Right renal pelvis (tissue), 4 donors: Measurements from ENCODE around the gene NOP16. TPM values are rescaled to one million over a fixed set of nuclear protein-coding genes. Genes with fewer than 3 reads are reported as not detected.

Experiments
- DNase-seq, 4 donors: peaks; one replicate each; pipeline ENCODE4 v3.0.0-alpha.2; 2013; ENCODE audit warnings: low read depth in 4 of 4, low spot score in 3 of 4, missing footprints in 1 of 4
- polyA plus RNA-seq, 4 donors: library from polyadenylated mRNA; unstranded; fragments of 120-200 nt; gene quantifications; one replicate each; pipeline ENCODE4 v1.2.1, GENCODE V29; 2013; ENCODE audit not compliant: insufficient read length in 4 of 4

NOP16 gene
- polyA plus RNA-seq, 4 donors, result 23.5 to 28.9 (median 28.3) TPM

DNA sequence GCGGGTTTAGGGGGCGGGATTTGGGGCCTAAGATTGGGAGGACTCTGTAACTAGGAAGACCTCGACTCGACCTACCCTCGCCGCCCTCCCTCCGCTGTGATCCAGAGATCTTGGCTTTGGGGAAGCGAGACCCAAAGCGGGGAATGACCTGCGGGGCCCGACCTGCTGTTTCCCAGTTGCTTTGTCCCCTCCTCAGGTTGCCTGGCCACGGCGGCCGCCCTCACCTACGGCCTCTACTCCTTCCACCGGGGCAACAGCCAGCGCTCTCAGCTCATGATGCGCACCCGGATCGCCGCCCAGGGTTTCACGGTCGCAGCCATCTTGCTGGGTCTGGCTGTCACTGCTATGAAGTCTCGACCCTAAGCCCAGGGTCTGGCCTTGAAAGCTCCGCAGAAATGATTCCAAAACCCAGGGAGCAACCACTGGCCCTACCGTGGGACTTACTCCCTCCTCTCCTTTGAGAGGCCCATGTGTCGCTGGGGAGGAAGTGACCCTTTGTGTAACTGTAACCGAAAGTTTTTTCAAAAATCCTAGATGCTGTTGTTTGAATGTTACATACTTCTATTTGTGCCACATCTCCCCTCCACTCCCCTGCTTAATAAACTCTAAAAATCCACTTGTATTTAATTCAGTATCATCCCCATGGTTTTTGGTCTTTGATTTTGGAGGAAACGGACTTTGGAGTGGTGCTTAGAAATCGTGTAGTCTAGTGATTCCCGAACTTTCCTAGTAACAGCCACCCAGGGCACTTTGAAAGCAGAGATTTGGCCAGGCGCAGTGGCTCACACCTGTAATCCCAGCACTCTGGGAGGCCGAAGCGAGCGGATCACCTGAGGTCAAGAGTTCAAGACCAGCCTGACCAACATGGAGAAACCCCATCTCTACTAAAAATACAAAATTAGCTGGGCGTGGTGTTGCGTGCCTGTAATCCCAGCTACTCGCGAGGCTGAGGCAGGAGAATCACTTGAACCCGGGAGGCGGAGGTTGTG lies 1.0 kb upstream of the NOP16 start:
- DNase-seq, result peak in 1 of 4 donors; percentile 94

DNA sequence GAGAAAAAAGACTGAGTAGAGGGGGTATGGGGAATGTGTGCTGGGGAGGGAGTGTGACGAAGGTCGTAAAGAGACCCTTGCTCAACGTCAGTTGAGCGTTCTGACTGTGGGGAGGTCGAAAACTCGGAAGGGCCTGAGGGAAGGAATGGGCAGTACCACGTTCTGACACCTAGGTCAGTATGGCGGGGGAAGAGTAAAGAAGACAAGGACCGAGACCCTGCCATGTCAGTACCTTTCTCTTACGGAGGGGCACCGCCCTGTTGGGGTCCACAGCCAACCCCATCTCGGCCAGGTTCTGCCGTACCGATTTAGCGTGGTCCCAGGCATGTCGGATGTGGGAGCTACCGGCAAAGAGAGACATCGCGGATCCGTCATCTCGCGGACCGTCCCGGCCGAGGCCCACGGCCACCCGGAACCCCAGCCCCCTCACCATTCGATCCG lies 375 bp downstream of the NOP16 start:
- no peak for DNase-seq

DNA sequence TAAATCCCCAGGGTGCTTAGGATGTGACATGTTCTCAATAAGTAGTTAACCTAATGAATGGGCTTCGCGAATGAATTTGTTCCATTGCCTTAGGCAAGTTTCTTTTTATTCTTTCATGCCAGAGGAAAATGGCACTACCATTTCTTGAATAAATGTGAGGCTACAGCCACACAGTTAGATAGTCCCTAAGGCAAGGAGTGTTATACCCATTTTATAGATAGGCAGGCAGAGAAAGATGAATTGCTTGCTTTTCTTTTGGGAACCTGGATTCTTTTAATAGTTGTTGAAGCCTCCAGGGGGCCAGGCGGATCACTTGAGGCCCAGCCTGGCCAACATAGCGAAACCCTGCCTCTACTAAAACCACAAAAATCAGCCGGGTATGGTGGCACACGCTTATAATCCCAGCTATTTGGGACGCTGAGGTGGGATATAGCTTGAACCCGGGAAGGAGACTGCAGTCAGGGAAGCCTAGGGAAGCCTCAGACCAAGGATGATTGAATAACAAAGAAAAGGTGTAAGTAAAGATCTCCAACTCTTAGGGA lies 943 bp downstream of the NOP16 start:
- DNase-seq, result no peak

DNA sequence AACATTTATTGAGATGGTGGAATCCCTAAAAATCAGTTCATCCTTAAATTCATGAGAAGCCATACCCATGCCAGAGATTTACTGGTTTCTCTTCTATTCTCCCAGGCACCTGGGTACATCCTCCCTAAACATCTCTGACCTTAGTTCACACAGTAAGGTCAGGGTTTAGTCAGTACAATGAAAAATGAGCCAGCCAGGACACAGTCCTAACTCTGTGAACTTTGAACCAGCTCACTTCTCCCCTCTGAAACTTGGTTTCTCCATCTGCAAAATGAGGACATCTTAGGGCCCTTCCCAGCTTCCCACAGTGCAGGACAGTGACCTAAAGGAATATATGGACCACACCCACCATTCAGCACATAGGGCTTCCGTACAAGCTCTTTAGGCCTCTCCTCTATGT lies 1.9 kb downstream of the NOP16 start:
- no peak for DNase-seq

DNA sequence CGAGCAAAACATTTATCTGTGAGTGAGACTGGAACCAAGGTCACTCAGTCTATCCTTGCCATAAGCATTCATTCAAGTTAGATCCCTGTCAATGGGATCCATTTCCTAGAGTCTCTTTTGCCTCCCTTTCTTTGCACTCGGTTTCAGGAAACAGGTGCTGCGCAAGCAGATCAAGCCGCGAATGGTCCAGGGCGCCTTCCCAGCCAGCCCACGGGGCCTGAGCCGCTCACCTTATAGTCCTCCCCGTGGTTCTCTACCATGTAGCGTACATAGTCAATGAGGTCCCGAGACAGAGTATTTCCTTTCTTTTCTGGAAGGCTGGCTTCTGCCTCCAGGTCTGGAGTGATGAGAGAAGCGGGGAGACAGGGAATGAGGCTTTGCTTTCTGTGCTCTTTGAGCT lies 3.4 kb downstream of the NOP16 start:
- DNase-seq, result no peak

DNA sequence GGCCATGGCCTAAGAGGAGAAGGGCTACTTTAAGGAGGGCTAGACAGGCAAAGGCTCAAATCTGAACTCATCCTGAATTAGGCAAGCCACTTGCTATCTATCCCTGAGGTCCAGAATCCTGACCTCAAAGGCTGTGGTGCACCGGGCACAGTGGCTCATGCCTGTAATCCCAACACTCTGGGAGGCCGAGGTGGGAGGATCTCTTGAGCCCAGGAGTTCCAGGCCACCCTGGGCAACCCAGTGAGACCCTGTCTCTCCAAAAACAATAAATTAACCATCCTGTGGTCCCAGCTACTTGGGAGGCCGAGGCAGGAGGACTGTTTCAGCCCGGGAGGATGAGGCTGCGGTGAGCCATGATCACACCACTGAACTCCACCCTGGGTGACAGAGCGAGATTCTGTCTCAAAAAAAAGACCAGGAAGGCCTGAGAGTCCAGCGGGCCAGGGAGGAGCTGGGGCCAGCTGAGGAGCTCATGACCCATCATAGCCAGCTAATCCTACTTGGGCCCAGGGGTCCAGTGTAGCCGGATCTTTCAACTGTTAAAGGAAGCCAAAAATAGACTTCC lies 4.0 kb downstream of the NOP16 start:
- no peak for DNase-seq

DNA sequence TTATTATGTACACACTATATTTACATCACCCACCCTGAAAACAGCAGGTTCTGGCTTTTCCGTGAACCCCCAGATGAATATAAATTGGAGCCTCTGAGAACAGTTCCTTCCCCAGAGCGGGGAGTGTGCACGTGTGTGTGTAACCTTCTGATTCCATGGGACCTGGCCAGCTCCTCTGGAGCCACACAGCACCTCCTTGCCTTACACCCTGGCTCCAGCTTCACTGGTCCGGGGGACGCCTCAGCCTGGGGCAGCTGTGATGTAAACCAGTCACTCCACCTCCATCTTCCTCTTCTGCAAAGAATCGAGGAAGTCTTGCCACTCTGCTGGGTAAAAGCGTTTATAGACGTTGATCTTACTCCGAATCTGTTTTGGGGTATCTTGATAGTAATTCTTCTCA lies 4.4 kb downstream of the NOP16 start:
- no peak for DNase-seq

DNA sequence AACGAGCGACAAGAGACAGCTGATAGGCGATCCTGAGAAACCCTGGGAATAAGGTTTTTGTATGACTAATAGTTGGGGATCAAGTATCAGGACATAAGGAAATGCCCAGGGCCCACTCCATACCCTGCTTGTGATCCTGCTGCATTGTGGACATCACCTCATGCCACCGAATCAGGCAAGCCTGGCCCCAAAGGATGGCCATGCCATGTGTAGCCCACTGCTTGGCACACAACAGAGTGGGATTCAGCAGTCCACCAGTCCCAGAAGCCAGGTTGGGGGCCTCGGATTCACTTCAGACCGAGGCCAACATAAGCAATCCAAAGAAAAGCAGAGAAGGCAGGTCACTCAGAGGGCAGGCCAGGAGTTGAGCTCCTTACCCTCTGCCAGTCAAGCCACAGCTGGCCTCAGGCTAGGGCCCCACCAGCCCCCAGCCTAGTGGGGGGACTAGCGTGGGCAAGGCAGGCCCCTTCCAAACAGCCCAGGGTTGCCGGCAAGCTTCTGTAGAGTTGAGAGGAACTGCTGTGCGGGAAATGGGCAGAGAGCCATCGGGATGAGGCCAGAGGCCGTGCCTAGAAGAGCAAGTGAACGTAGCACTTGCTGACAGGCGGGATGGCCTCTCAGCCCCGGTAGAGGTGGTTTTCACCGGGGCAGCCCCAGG lies 5.0 kb downstream of the NOP16 start:
- DNase-seq, result no peak

DNA sequence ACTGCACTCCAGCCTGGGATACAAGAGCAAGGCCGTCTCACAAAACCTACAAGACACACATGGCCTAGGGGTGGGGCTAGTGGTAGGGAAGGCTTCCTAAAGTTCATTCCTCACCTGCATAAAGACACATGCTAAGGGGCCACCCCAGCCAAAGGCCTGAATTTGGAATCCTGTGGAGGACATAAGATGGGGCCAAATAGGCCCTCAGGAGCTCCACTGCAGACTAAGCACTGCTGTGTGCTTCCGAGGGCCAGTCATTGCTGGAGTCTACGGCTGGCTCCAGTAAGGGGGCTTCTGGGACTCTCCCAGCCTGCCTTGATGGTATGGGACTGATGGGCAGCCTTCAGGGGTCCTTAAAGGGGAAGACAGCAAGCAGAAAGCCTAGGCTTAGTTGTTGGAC lies 5.7 kb downstream of the NOP16 start:
- DNase-seq, result no peak

DNA sequence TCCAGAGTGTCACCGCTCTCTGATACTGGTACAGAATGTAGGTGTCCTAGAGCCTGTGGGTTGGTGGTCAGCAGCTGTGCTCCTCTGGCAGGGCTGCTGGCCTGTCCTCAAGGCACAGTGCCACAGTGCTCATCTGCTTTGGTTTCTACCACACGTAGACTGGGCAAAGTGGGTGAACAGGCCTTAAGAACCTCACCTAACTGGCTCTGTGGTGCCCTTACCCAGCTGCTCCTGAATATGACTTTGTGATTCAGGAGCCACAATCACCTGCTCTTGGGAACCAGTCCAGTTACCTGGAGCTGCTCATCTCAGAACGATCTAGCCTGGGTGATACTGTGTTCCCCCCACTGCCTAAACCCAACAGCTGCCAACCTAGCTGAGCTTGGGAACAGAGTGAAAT lies 6.4 kb downstream of the NOP16 start:
- no peak for DNase-seq

DNA sequence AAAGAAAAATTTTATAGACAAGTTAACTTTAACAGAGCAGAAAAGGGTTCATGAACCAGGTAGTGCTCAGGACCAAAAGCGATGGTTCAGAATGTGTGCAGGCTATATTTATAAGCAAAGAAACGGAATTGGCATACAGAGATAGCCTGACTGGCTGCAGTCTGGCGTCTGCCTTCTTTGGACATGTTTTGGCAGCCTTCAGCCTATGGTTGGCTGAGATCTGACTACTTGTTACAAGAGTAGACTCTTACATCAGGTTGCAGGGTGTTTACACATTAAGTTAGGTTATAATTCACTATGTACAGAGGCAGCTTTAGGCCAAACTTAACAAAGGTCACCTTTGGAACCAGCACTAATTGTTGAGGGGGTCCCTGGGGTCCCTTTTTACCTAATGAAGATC lies 7.0 kb downstream of the NOP16 start:
- DNase-seq, result no peak

DNA sequence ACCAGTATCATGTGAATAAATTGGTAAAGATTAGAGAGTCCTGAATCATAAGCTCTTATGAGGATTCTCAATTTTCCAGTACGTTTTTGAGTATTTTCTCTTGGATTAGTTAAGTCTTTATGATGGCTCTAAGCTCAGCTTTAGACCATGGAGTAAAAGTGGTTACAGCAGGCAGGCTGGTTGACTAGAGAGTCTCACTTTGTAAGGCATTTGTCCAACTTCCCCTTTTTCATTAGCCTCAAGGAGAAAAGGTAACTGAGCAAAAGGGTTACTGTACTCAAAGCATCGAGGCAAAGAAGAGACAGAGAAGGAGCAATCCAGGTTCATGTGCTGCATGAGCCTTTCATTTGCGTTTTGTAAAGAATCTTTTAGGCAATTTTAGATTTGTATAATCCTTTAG lies 8.5 kb downstream of the NOP16 start:
- DNase-seq, result no peak

DNA sequence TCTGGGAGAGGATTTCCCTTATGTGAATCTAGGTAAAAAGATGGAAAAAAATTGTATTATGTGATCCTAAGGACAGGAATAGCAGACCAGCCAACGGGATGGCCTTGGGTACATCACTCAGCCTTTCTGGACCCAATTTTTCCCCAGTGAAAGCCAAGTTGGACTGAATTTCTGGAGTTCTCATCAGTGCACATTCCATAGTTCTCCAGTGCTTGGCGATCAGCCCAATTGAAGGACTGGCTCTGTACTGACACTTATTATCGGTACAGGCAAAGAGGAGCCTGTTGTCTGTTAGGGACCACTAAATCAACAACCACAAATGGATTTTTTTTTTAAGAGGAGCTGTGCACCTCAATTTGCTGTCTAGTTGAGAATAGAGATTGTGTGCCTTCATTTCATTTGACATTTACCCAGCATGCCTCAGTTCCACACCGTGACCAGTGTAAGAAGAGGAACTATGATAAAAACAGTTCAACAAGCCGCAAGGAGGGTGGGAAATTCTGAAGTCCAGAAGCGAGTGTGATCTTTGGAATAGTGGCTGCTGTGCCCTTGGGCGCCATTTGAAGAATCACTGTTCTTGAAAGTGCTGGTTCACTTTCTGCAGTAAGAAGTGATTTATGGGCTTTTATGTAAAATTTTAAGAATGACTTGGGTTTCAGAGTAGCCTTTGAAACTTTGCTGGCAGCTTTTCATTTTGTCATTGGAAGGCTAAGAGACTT lies 15.1 kb downstream of the NOP16 start:
- no peak for DNase-seq

DNA sequence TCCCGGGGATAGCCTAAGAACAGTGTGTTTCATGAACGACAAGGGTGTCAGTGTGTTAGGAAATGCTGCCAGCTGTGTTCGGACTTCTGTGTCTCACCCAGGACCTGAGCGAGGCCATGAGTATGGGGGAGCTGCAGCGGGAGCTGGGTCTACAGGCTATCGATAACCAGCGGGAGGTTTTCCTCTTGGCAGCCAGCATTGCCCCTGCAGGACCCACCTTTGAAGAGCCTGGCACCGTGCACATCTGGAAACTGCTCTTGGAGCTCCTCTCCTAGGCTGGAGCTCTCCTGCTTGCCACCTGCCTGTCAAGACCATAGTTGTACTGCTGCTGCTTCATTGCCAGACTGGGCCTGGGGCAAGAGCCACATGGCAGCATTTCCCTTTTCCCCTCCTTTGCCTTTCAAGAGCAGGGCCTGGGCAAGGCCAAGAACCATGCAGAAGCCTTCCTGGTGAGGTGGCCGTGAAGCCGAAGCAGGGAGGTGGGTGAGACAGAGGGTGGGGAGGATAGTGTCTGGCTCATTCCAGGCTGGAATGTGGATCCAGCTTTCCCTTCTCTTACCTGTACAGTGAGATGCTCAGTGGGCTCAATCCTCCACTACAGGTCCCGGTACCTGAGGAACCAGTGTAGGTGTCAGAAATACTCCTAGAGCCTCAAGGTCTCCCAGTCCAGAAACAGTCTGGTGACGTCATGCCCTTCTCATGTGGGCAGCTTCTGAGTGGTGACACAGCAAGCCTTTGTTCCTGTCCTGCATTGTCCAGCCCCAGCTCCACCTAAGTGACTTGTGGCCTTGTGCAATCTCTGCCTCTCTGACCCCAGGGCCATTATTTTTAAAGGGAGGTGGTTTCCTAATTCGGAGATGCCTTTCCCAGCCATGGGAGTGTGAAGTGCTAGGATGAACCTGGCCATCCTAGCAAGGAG lies 16.5 kb downstream of the NOP16 start:
- no peak for DNase-seq

DNA sequence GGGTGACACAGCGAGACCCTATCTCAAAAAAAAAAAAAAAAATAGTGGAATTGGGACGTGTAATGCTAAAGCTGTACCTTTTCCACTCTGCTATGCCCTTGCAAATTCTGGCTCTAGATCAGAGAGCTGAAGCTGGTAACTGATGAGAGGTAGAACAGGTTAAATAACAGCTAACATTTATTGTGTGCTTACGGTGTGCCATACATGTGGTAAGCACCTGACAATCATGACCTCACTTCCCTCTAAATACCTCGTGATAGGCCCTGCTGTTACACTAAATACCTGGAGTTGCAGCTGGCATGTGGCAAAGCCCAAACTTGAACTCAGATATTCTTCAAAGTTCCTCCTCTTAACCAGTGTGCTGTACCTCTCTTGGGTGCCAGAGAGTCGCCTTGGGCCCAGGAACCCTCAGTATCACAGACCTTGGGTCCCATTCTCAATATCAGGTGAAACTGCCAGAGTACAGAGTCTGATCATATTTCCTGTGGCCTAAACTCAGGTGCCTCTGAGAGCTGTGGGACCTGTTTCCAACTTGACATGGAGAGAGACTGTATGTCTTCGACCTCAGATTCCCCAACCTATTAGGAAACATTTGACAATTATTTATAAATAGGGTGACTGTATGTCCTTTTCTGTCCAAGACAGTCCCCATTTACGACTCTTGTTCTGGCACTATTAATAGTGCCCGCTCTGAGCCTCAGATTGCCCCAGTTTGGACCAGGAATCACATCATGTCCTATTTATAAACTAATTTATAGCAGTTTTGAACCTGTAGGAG lies 18.3 kb downstream of the NOP16 start:
- DNase-seq, result no peak

DNA sequence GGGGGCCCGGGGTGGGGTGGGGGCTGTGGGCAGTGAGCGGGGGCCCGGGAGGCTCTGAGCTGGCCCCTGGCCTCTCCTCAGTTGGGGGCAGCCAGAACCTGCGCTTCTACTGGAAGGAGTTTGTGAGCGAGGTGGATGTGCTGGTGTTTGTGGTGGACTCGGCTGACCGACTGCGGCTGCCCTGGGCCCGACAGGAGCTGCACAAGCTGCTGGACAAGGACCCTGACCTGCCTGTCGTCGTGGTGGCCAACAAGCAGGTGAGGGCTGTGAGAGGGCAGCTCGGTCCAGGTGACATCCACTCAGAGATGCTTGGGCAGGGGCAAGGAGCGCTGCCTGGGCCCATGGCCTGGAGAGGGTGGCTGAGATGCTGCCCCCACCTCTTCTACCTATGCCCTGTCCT lies 19.7 kb downstream of the NOP16 start:
- no peak for DNase-seq

DNA sequence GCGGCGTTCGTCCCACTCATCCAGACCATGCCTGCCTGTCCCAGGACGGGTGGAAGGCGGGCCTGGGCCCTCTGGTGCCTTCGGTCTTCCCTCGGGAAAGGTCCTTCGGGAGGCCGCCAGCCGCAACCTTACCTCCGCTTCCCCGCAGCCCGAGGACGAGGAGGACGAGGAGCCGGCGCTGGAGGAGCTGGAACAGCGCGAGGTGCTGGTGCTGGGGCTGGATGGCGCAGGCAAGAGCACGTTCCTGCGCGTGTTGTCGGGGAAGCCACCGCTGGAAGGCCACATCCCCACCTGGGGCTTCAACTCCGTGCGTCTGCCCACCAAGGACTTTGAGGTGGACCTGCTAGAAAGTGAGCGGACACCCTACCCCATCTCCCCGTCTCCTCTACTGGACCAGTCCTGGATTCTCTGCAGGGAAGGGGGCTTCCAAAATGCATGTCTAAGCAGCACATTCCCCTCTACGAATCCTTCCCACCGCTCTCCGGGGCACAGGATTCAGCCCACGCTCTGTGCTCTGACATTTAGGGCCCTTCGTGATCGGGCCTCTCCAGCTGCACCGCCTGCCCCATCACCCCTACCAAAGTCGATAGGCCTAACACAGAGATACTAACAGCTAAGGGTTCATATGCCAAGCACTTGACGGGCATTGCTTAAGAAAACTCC lies 22.0 kb downstream of the NOP16 start:
- no peak for DNase-seq
